Activated T-helper 1 cell treated with anti-CD3 and anti-CD28 coated beads, Interleukin-2, amount 50 U/mL, for 16 hours (primary cell): Measurements from ENCODE around the gene GPR18.
"Not testable (repeated sequence)": the region's sequence is repeated elsewhere in the genome, so short reads cannot be mapped to it uniquely, and the experiment has no call there.

Source experiments
- DNase-seq, 2 donors: peaks; one replicate each; pipeline ENCODE4 v3.0.0-alpha.2; 2020; ENCODE audit warnings: low read depth in 1 of 2, low spot score in 1 of 2

Gene GPR18

DNA sequence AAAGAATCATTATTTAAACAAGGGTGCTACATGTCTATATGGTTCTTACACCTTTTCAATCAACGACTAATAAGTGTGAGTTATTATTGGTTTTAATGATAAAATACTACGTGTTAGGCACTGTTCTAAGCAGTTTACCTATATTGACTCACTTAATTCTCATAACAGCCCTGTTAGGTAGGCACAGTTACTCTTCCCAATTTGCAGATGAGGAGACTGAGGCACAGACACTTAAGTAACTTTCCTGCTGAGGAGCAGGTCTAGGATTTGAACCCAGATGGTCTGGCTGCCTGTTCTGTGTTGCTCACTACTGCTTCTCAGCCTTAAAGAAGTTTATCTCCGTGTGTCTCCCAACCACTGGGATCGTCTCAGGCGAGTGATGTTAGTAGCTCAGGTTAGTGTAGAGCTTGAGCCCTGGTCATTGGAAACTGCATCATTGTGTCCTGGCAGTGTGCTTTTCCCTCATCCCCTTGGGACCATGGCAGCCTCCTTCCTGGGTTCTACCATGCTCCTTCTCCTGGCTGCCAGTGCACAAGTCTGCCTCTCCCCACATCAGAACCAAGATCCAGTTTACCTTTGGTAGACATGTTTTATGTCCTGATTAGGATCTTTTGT, 46.7 kb downstream of the GPR18 start:
- DNase-seq, result no peak

DNA sequence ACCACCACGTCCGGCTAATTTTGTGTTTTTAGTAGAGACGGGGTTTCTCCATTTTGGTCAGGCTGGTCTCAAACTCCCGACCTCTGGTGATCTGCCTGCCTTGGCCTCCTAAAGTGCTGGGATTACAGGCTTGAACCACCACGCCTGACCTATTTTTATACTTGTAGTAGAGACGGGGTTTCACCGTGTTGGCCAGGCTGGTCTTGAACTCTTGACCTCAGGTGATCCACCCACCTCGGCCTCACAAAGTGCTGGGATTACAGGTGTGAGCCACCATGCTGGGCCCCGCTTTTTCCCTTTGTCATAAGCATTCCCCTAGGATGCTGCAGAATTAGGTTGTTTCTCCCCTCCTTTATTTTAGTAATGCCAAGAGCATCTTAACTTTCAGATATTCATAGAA, 47.6 kb downstream of the GPR18 start:
- DNase-seq, result not testable (repeated sequence)

DNA sequence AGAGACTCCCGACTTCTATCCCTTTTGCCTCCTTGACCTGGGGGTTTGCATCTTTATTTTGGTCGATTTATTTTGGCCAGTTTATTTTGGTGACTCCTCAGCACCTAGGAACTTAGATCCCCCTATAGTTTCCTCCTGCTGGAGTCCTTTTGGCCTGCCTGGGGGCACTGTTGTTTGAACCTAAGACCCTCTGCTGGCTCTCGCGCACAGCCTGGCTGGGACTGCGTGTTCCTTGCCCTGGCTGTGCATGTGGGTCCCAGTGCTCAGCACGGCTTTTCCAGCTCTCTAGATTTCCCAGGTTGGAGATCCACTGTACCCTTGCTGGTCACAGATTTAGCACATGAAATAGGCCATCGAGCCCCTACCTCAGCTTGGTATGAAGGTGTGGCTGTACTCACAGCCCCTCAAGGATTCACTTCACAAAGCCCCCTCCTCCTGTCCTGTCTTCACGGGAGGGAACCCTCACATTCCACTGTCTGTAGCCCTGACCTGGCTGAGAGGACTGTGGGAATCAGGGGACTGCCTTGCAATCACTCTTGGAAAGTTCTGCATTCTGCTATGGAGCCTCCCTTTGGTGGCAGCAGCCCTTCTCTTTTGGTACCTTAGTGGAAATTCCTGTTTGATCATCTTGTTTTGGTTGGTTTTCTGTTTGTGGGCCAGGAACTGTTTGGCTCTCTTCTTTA, 49.2 kb downstream of the GPR18 start:
- DNase-seq, result no peak

DNA sequence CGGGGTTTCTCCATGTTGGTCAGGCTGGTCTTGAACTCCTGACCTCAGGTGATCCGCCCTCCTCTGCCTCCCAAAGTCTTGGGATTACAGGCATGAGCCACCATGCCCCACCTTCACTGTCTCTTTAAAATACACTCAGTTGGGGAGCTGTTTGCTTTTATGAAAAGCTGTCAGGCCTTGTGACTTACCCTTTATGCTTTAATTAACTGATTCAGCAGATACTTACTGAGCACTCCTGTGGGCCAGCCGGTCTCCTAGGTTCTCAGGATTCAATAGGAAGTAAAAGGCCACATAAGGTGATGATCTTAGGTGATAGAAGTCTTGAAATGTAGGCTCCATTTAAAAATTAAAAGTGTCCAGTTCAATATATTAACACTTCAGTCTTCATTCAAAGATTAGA, 50.0 kb downstream of the GPR18 start:
- DNase-seq, result no peak

DNA sequence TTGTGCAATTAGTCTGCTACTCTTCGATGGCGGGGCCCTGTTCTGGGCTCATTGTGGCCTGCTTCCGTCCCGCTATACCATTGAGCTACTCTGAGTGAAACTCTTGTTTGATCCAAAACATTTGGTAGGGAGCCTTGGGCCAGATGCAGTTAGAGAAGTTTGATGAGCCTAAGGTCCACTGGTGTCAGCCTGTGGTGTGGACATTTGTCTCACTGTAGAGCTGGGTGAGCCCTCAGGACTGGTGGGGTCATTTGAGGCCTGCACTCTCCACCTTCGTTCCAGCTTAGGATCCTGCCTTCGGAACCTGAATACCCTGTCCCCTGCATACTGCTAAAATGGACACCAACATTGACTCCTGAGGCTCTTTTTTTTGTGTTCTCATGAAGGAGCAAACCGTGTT, 50.7 kb downstream of the GPR18 start:
- DNase-seq, result no peak

DNA sequence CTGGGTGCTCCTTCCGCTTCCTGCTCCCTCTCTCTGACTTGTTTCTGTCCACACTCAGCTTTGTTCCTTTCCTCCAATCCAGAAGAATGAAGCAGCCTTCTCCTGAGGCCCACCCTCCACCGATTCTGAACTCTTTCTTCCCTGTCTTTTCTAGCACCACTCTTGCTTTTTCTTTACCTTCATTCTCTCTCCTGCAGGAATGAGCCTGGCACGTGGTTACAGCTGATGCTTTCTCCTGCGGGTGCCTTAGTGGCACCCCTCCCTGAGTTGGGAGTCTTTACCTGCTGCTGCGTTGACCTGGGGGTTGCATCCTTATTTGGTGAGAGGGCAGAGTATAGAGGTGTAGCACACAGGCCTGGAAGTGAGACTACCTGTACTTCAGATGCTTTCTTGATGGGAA, 51.3 kb downstream of the GPR18 start:
- no peak for DNase-seq

DNA sequence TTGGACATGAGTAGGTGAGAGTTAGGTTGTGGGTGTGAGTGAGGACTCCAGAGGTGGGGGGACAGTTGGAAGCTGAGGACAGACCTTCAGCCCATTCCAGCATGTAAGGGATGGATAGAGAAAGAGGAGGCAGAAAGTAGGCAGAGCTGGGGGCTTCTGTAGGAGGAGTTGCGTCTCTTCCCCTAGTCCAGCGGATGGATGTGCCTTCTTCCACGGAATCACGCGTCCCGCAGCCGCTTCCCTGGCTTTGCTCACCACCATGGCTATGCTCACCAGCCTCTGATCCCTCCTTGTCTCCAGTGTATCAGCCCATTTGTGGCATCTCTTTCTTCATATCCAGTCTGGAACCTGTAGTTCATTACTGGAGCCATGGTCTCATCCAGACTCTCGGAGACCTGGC, 52.0 kb downstream of the GPR18 start:
- DNase-seq, result no peak

DNA sequence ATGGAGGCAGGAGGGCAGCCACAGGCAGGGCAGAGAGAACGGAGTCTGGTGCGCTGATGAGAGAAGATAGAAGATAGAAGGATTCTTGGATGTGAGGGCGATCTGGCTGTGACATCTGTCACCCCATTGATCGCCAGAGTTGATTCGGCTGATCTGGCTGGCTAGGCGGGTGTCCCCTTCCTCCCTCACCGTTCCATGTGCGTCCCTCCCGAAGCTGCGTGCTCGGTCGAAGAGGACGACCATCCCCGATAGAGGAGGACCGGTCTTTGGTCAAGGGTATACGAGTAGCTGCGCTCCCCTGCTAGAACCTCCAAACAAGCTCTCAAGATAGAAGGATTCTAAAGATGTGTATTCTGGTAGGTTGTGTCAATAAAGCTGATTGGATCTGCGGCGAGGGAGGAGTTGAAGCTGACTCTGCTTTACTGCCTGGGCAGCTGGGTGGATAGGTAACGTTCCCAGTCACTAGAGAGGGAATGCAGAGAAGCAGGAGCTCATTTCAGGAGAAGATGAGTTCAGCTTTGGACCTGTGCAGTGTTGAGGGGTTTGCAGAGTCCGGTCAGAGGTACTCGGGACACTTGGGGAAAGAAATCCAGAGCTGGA, 52.5 kb downstream of the GPR18 start:
- no peak for DNase-seq
